IMR-90 (cell line): ENCODE data around the gene MCTP2. TPM values are rescaled to one million over a fixed set of nuclear protein-coding genes. Genes with fewer than 3 reads are reported as not detected.

Source experiments
- ATAC-seq: fragments of 200-7000 bp; cut with Tn5 transposase; 2 replicates; pipeline ENCODE4 v1.9.1; 2020; ENCODE audit warnings: low read depth, mild to moderate bottlenecking, moderate library complexity
- BruUV-seq: library from RNA; stranded (reverse); fragments of 400-500 nt; replicated peaks from 2 replicates; lab custom pipeline; 2021; lab: Mats Ljungman, UMichigan
- CTCF ChIA-PET: fragments of 300-600 bp; formaldehyde crosslinking; extraction: SDS; loops from one replicate; lab custom pipeline; 2021; ENCODE audit warnings: antibody characterized with exemption; lab: Yijun Ruan, JAX
- POLR2A ChIA-PET: fragments of 300-600 bp; sonication (Branson Sonifier 250); formaldehyde crosslinking; loops from one replicate; lab custom pipeline; 2022; ENCODE audit warnings: antibody characterized with exemption; ENCODE audit not compliant: unreplicated experiment; lab: Charles Lee
- DNase-seq: peaks from one replicate; pipeline ENCODE4 v3.0.0; 2013
- H2AFZ ChIP-seq: replicated peaks from 2 replicates; pipeline ENCODE3; 2013; ENCODE audit warnings: low read length, mild to moderate bottlenecking; ENCODE audit not compliant: poor library complexity
- H2AK5ac ChIP-seq: 2 replicates; pipeline ENCODE4 v1.6.1; 2013; ENCODE audit warnings: low read depth, low read length, inconsistent platforms
- H2AK9ac ChIP-seq: replicated peaks from 2 replicates; pipeline ENCODE3; 2013; ENCODE audit warnings: mild to moderate bottlenecking, low read depth, low read length, moderate library complexity; ENCODE audit not compliant: poor library complexity
- H2BK120ac ChIP-seq: 2 replicates; pipeline ENCODE4 v1.6.1; 2013; ENCODE audit warnings: low read depth, low read length, inconsistent platforms
- H2BK15ac ChIP-seq: 3 replicates; pipeline ENCODE4 v1.6.1; 2013; ENCODE audit warnings: low read depth, low read length, inconsistent platforms
- H2BK20ac ChIP-seq: 2 replicates; pipeline ENCODE4 v1.6.1; 2013; ENCODE audit warnings: low read depth, mild to moderate bottlenecking, inconsistent platforms, low read length, moderate library complexity
- H2BK5ac ChIP-seq: 2 replicates; pipeline ENCODE4 v1.6.1; 2013; ENCODE audit warnings: mild to moderate bottlenecking, low read depth, low read length, inconsistent platforms; ENCODE audit not compliant: poor library complexity, severe bottlenecking
- H3K14ac ChIP-seq: replicated peaks from 2 replicates; pipeline ENCODE4 v1.6.1; 2013; ENCODE audit warnings: low read depth, low read length, inconsistent platforms
- H3K18ac ChIP-seq: 2 replicates; pipeline ENCODE4 v1.6.1; 2013; ENCODE audit warnings: low read depth, low read length, control low read depth
- H3K23ac ChIP-seq: 2 replicates; pipeline ENCODE4 v1.6.1; 2013; ENCODE audit warnings: low read depth, low read length, inconsistent platforms
- H3K27ac ChIP-seq: 2 replicates; pipeline ENCODE4 v1.5.1; 2013; ENCODE audit warnings: mild to moderate bottlenecking, control low read depth, low read length; ENCODE audit not compliant: insufficient read depth
- H3K27me3 ChIP-seq: 2 replicates; pipeline ENCODE4 v1.6.1; 2013; ENCODE audit warnings: low read length; ENCODE audit not compliant: control insufficient read depth, insufficient read depth
- H3K36me3 ChIP-seq: 2 replicates; pipeline ENCODE4 v1.6.1; 2013; ENCODE audit warnings: low read length, mixed read lengths; ENCODE audit not compliant: control insufficient read depth, insufficient read depth
- H3K4ac ChIP-seq: 2 replicates; pipeline ENCODE4 v1.6.1; 2013; ENCODE audit warnings: low read depth, low read length, inconsistent platforms
- H3K4me1 ChIP-seq: 2 replicates; pipeline ENCODE4 v1.6.1; 2013; ENCODE audit warnings: low read length, mixed read lengths; ENCODE audit not compliant: control insufficient read depth, insufficient read depth
- H3K4me2 ChIP-seq: 2 replicates; pipeline ENCODE4 v1.6.1; 2013; ENCODE audit warnings: low read depth, mild to moderate bottlenecking, control low read depth, low read length, moderate library complexity
- H3K4me3 ChIP-seq: 2 replicates; pipeline ENCODE4 v1.5.1; 2013; ENCODE audit warnings: low read depth, mild to moderate bottlenecking, control low read depth, low read length, moderate library complexity; ENCODE audit not compliant: insufficient read depth
- H3K56ac ChIP-seq: 2 replicates; pipeline ENCODE4 v1.6.1; 2013; ENCODE audit warnings: low read length, inconsistent platforms; ENCODE audit not compliant: insufficient read depth; ENCODE audit errors: extremely low read depth
- H3K79me1 ChIP-seq, 2 experiments: 2 replicates each; pipeline ENCODE4 v1.6.1; 2013; ENCODE audit warnings: low read length in 2 of 2, inconsistent platforms in 1 of 2, low read depth in 1 of 2
- H3K9ac ChIP-seq: 2 replicates; pipeline ENCODE4 v1.6.1; 2013; ENCODE audit warnings: low read depth, low read length, control low read depth
- H3K9me1 ChIP-seq: 2 replicates; pipeline ENCODE4 v1.6.1; 2013; ENCODE audit warnings: low read length, inconsistent platforms; ENCODE audit not compliant: insufficient read depth
- H3K9me3 ChIP-seq: 2 replicates; pipeline ENCODE4 v1.6.1; 2013; ENCODE audit warnings: low read length; ENCODE audit not compliant: control insufficient read depth, insufficient read depth
- H4K20me1 ChIP-seq: 2 replicates; pipeline ENCODE4 v1.6.1; 2013; ENCODE audit warnings: low read length, inconsistent platforms; ENCODE audit not compliant: insufficient read depth
- H4K5ac ChIP-seq: 2 replicates; pipeline ENCODE4 v1.6.1; 2013; ENCODE audit warnings: mild to moderate bottlenecking, low read depth, low read length, control low read depth
- H4K8ac ChIP-seq, 2 experiments: 2 replicates each; pipeline ENCODE4 v1.6.1; 2013; ENCODE audit warnings: low read depth in 2 of 2, low read length in 2 of 2, control low read depth in 1 of 2, inconsistent platforms in 1 of 2
- H4K91ac ChIP-seq: 2 replicates; pipeline ENCODE4 v1.6.1; 2013; ENCODE audit warnings: low read depth, low read length, inconsistent platforms; ENCODE audit not compliant: insufficient read depth
- CEBPB ChIP-seq: IDR thresholded peaks from 2 replicates; pipeline ENCODE4 v1.6.1; 2012; ENCODE audit warnings: low read depth, low read length, improper control_type of control experiment
- CHD1 ChIP-seq: IDR thresholded peaks from 2 replicates; pipeline ENCODE4 v1.6.1; 2012; ENCODE audit warnings: low read depth, low read length, improper control_type of control experiment
- MAZ ChIP-seq: IDR thresholded peaks from 2 replicates; pipeline ENCODE4 v1.6.1; 2012; ENCODE audit warnings: low read depth, mild to moderate bottlenecking, low read length, improper control_type of control experiment, moderate library complexity, borderline replicate concordance
- NFE2L2 ChIP-seq: fragments of 150-350 bp; IDR thresholded peaks from 2 replicates; pipeline ENCODE4 v1.6.1; 2016; ENCODE audit warnings: low read depth, mild to moderate bottlenecking, low read length
- RAD21 ChIP-seq: IDR thresholded peaks from 2 replicates; pipeline ENCODE4 v1.6.1; 2012; ENCODE audit warnings: low read length, improper control_type of control experiment
- RFX5 ChIP-seq: IDR thresholded peaks from 2 replicates; pipeline ENCODE4 v1.8.0; 2012; ENCODE audit warnings: low read depth, mild to moderate bottlenecking, low read length, moderate library complexity
- WGBS, 2 experiments: methylation state at CpG; one replicate each; pipeline versions ENCODE4 v1.1.5 to v1.1.7; 2013; ENCODE audit warnings: missing lambda C conversion rate in 2 of 2; ENCODE audit not compliant: insufficient read length in 1 of 2; ENCODE audit errors: extremely low coverage in 2 of 2; 5-methylcytosine and 5-hydroxymethylcytosine counted together
- dilution Hi-C: fragments of 300-500 bp; cut with HindIII; formaldehyde crosslinking; loops from one replicate; pipeline ENCODE4 v1.14.3; 2018; ENCODE audit warnings: low sequenced_read_pairs; ENCODE audit not compliant: unreplicated experiment
- in situ Hi-C: fragments of 300-500 bp; cut with MboI; formaldehyde crosslinking; loops from 3 replicates; pipeline ENCODE4 v1.14.3; 2019; ENCODE audit warnings: low sequenced_read_pairs, inconsistent platforms, mixed read lengths
- intact Hi-C: fragments of 100-400 bp; cut with micrococcal nuclease; formaldehyde crosslinking; loops from 2 replicates; pipeline ENCODE4 v1.10.0; 2022
- polyA plus RNA-seq, 3 experiments: library from polyadenylated mRNA; depleted of rRNA; stranded (reverse); fragments of >200 nt; gene quantifications; 2 replicates each; pipeline ENCODE4 v1.2.3, GENCODE V29; 2012; ENCODE audit warnings: low replicate concordance in 1 of 3
- total RNA-seq: library from RNA; depleted of rRNA; stranded (reverse); fragments of >200 nt; gene quantifications from 2 replicates; pipeline ENCODE4 v1.2.3, GENCODE V29; 2012

The MCTP2 gene
- total and polyA plus RNA-seq, 2 of the 4 experiments (the other 2 are of a cell fraction) = 5.1 to 9.9 TPM

GRCh38 chr15:94470492-94470891 is 239.1 kb downstream of the MCTP2 start:
- ATAC-seq = no peak
- H3K27me3 ChIP-seq = no peaks in the 10 kb centered on the region
- H4K5ac ChIP-seq = no peak overlapping the region
- H2AFZ ChIP-seq = no peak overlapping the region
- H3K56ac ChIP-seq = no peak overlapping the region
- H4K91ac ChIP-seq = no peak overlapping the region
- no peak overlapping the region for H3K27ac ChIP-seq
- intact Hi-C loops = no loop called here
- no peak overlapping the region for H2BK15ac ChIP-seq
- DNase-seq = no peak
- no CpG with 5 or more reads among the region's 2 CpGs for WGBS, 2 experiments
- no peak overlapping the region for H3K14ac ChIP-seq
- H4K20me1 ChIP-seq = no peaks in the 10 kb centered on the region
- H3K79me1 ChIP-seq = no peaks in the 10 kb centered on the region
- H2BK5ac ChIP-seq = no peak overlapping the region
- no peak overlapping the region for H3K18ac ChIP-seq
- no peaks in the 10 kb centered on the region for H3K9me3 ChIP-seq
- no peak overlapping the region for H3K4me2 ChIP-seq
- no peak overlapping the region for H3K4me3 ChIP-seq
- no TSS peak for BruUV-seq
- no peak overlapping the region for H3K4ac ChIP-seq
- in situ Hi-C loops = no loop called here
- H3K36me3 ChIP-seq = no peaks in the 10 kb centered on the region
- no peak overlapping the region for H2BK20ac ChIP-seq
- no peak overlapping the region for H4K8ac ChIP-seq
- H2AK9ac ChIP-seq = no peak overlapping the region
- no peak for TF ChIP-seq CEBPB
- TF ChIP-seq RFX5 = no peak
- no peak for TF ChIP-seq CHD1
- no peak for TF ChIP-seq NFE2L2
- TF ChIP-seq MAZ = no peak
- TF ChIP-seq RAD21 = no peak
- no peaks in the 10 kb centered on the region for H3K4me1 ChIP-seq
- H2BK120ac ChIP-seq = no peak overlapping the region
- ChIA-PET POLR2A (no interaction called here), CTCF (no interaction called here)
- no peak overlapping the region for H3K9ac ChIP-seq
- no peak overlapping the region for H2AK5ac ChIP-seq
- dilution Hi-C loops = no loop called here
- H3K9me1 ChIP-seq = no peaks in the 10 kb centered on the region
- no peak overlapping the region for H3K23ac ChIP-seq
